Mesothelial cell of epicardium (in vitro differentiated cells): Measurements from ENCODE around the gene MAD1L1. TPM values are rescaled to one million over a fixed set of nuclear protein-coding genes. Genes with fewer than 3 reads are reported as not detected.
"Not testable (repeated sequence)": the region's sequence is repeated elsewhere in the genome, so short reads cannot be mapped to it uniquely, and the experiment has no call there.

Source experiments
- DNase-seq, 2 experiments: peaks; one replicate each; pipeline ENCODE4 v3.0.0; 2021; ENCODE audit warnings: low spot score in 2 of 2; ENCODE audit not compliant: unreplicated experiment in 2 of 2
- H3K27ac Mint-ChIP-seq: 2 replicates; pipeline ENCODE4 v1.8.0; 2021; ENCODE audit warnings: mixed read lengths
- H3K27me3 Mint-ChIP-seq: 2 replicates; pipeline ENCODE4 v1.8.0; 2021; ENCODE audit warnings: low read depth, mixed read lengths
- H3K36me3 Mint-ChIP-seq: 2 replicates; pipeline ENCODE4 v1.8.0; 2021; ENCODE audit warnings: mixed read lengths
- H3K4me1 Mint-ChIP-seq: 2 replicates; pipeline ENCODE4 v1.8.0; 2021; ENCODE audit warnings: mixed read lengths
- H3K4me3 Mint-ChIP-seq: 2 replicates; pipeline ENCODE4 v1.8.0; 2021; ENCODE audit warnings: mild to moderate bottlenecking, moderate library complexity, mixed read lengths
- H3K9me3 Mint-ChIP-seq: 2 replicates; pipeline ENCODE4 v1.8.0; 2021; ENCODE audit warnings: mixed read lengths
- total RNA-seq: library from RNA; stranded (reverse); gene quantifications from 3 replicates; pipeline ENCODE4 v1.2.1, GENCODE V29; 2021
- TF ChIP-seq, protein P1 (sequence below): fragments of 200-600 bp; sonication (generic); IDR thresholded peaks from one replicate; pipeline ENCODE4 v1.5.0; 2021; ENCODE audit warnings: antibody characterized with exemption; ENCODE audit not compliant: unreplicated experiment

MAD1L1 gene
- total RNA-seq, 1 donor from 2014 or later: 45.0 TPM

DNA sequence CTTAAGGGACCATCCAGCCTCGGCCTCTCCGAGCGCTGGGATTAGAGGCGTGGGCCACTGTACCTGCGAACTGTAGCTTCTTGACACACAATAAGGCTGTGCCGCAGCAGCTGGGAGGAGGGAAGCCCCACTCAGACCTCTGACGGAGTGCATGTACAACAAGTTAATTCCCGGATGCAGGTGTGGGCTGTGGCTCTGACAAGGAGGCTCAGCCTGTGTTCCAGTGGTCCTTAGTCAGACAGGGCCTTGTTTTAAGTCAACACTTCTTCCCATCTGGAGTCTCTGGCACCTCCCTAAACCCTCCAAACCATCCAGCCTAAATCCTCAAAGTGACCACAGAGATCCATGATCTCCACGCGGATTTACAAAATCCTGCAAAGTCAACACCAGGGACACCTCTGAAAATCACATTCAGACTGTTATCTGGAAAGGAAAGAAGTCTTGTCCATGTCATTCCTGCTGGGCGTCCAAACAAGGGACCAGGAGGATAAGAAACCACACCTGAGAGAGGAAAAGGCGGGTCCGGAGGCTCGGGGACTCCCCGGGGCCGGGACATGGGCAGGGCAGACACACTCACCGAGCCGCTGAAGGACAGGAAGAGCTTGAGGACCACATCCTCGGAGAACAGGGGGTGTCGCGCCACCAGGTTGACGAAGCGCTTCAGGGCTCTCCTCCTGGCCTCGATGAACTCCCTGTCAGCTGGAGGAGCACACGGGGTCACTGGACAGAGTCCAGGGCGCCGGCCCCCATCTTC, 38.7 kb upstream of the MAD1L1 start:
- no peak overlapping the region for H3K4me3 Mint-ChIP-seq
- no peak overlapping the region for H3K27ac Mint-ChIP-seq
- peaks cover 4% of the 10 kb centered on the region for H3K4me1 Mint-ChIP-seq
- no peaks in the 10 kb centered on the region for H3K27me3 Mint-ChIP-seq
- DNase-seq: no peak
- TF ChIP-seq, protein P1, sequence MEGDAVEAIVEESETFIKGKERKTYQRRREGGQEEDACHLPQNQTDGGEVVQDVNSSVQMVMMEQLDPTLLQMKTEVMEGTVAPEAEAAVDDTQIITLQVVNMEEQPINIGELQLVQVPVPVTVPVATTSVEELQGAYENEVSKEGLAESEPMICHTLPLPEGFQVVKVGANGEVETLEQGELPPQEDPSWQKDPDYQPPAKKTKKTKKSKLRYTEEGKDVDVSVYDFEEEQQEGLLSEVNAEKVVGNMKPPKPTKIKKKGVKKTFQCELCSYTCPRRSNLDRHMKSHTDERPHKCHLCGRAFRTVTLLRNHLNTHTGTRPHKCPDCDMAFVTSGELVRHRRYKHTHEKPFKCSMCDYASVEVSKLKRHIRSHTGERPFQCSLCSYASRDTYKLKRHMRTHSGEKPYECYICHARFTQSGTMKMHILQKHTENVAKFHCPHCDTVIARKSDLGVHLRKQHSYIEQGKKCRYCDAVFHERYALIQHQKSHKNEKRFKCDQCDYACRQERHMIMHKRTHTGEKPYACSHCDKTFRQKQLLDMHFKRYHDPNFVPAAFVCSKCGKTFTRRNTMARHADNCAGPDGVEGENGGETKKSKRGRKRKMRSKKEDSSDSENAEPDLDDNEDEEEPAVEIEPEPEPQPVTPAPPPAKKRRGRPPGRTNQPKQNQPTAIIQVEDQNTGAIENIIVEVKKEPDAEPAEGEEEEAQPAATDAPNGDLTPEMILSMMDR: no peak
- no peaks in the 10 kb centered on the region for H3K9me3 Mint-ChIP-seq
- peaks cover 24% of the 10 kb centered on the region for H3K36me3 Mint-ChIP-seq

DNA sequence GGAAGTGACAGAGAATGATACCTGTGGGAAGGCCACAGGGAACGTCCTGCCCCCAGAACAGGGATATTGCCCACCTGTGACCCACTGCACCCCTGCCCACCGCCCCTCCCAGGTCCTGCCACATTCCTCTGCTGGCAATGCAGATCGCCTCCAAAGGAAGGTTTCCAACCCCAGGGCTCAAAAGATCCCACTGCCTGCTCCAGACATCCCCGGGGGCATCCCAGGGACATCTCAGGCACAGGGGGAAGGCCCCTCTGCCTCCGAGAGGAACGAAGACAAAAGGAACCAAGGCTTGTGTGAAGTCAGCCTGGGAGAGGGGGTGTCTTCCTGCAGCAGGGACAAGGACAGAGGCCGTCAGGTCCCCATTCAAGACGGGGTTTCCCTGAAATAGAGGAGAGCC, 37.8 kb upstream of the MAD1L1 start:
- Mint-ChIP-seq H3K36me3 (peaks cover 28% of the 10 kb centered on the region), H3K9me3 (no peaks in the 10 kb centered on the region), H3K4me1 (peaks cover 4% of the 10 kb centered on the region), H3K27me3 (no peaks in the 10 kb centered on the region), H3K4me3 (no peak overlapping the region), H3K27ac (no peak overlapping the region)
- TF ChIP-seq, protein P1: no peak
- no peak for DNase-seq

DNA sequence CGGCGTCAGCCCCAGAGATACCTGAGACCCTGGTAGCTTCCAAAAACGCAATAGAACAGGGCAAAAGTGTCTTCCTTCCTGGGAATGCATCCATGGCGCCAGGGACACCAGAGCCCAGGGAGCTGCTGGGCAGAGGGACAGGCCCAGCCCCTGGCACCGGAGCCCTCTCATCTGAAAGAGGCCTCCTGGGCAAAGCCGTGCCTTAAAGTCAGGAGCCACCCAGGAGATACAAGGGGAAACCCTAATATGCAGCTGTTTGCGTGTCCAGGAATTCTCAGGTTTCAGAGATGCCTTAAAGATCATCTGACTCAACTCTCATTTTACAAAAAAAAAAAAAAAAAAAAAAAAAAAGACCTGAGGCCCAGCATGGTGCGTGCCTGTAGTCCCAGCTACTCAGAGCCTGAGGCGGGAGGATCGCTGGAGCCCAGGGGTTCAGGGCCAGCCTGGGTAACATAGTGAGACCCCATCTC, 37.3 kb upstream of the MAD1L1 start:
- no peak overlapping the region for H3K27ac Mint-ChIP-seq
- peaks cover 4% of the 10 kb centered on the region for H3K4me1 Mint-ChIP-seq
- no peaks in the 10 kb centered on the region for H3K27me3 Mint-ChIP-seq
- DNase-seq: no peak
- TF ChIP-seq, protein P1: no peak
- H3K36me3 Mint-ChIP-seq: peaks cover 30% of the 10 kb centered on the region
- no peak overlapping the region for H3K4me3 Mint-ChIP-seq
- H3K9me3 Mint-ChIP-seq: no peaks in the 10 kb centered on the region

DNA sequence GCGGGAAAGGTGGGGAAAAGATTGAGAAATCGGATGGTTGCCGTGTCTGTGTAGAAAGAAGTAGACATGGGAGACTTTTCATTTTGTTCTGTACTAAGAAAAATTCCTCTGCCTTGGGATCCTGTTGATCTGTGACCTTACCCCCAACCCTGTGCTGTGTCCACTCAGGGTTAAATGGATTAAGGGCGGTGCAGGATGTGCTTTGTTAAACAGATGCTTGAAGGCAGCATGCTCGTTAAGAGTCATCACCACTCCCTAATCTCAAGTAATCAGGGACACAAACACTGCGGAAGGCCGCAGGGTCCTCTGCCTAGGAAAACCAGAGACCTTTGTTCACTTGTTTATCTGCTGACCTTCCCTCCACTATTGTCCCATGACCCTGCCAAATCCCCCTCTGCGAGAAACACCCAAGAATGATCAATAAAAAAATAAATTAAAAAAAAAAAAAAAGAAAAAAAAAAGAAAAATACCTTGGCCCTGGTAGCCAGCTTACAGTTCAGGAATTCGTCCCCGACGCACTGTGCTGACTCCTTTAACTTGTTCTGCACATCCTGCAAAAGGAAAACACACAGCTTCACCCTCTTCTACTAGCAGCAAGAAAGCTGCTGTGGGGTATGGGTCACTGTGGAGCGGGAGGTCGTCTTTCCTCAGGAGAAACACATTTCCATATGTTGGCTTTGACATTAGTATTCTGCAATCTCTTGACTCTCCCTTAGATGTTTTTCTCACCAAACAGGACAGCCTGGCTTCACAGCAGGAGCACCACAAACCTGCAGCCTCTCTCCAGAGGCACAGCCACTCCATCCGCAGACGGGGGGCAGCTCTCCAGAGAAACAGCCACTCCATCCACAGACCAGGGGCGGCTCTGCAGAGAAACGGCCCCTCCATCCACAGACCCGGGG, 36.6 kb upstream of the MAD1L1 start:
- peaks cover 28% of the 10 kb centered on the region for H3K36me3 Mint-ChIP-seq
- not testable (repeated sequence) for H3K4me3 Mint-ChIP-seq

DNA sequence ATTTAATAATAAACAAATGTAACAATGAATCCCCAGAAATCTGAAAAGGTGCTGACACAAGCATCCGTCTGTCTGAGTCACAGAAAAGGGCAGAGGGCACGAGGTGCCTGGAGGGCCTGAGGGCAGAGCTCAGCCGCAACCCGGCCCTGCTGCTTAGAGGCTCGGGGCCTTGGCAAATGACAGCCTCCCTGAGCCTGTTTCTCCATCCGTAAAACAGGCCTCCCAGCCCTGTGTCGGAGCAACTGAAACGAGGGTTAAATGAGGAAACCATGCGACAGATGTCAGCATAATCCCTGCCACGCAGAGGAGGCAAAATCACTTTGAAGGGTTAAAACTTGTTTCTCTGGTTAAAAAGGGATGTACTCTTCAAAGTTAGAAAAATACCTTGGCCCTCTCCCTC, 34.2 kb upstream of the MAD1L1 start:
- Mint-ChIP-seq H3K4me1 (peaks cover 4% of the 10 kb centered on the region), H3K27ac (no peak overlapping the region), H3K27me3 (no peaks in the 10 kb centered on the region), H3K4me3 (no peak overlapping the region), H3K9me3 (no peaks in the 10 kb centered on the region), H3K36me3 (peaks cover 29% of the 10 kb centered on the region)
- no peak for DNase-seq
- TF ChIP-seq, protein P1: no peak

More for the DNA sequence above, 36.6 kb upstream of the MAD1L1 start:
- H3K27ac Mint-ChIP-seq: peak overlapping the region; percentile 86
- not testable (repeated sequence) for H3K9me3 Mint-ChIP-seq, DNase-seq, H3K4me1 Mint-ChIP-seq, H3K27me3 Mint-ChIP-seq

DNA sequence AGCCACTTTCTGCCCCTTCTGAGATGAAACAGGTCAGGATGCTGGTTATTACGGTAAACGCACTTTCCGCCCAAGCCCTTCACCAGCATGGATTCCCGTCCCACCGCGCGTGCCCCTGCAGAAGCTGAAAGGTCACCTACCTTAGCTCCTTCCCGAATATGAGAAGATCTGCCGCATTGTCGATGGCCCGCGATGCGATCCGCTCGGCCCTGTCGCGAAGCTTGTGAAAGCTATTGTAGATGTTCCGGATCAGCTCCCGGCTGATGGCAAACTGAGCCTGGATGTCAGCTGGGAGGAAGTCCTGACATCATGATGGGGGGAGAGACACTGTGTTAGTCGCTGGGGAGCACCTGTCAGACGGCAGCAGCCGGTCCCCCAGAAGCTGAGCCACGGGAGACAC, 31.4 kb upstream of the MAD1L1 start:
- Mint-ChIP-seq H3K9me3 (no peaks in the 10 kb centered on the region), H3K36me3 (peaks cover 26% of the 10 kb centered on the region), H3K4me3 (no peak overlapping the region), H3K27me3 (no peaks in the 10 kb centered on the region), H3K27ac (no peak overlapping the region), H3K4me1 (peaks cover 7% of the 10 kb centered on the region)
- no peak for DNase-seq
- TF ChIP-seq, protein P1: no peak
